ENCODE measurements around the gene PCGF6.

Gene PCGF6

GRCh38 chr10:103278862-103279298 lies 72.1 kb downstream of the PCGF6 start (continued):
- no peak for TF ChIP-seq CTCF (tag by site-specific recombination; IDR thresholded peaks at IDR 0.05)
- no peak for TF ChIP-seq OVOL3 (tag by site-specific recombination; IDR thresholded peaks at IDR 0.05)
- no peak for TF ChIP-seq ZFHX2 (tag by site-specific recombination; conservative IDR thresholded peaks at IDR 0.05)
- no peak for TF ChIP-seq ZNF37A (tag by site-specific recombination; IDR thresholded peaks at IDR 0.05)
- no peak for TF ChIP-seq ZNF488 (tag by site-specific recombination; IDR thresholded peaks at IDR 0.05)
- peak; percentile 66; the same call in 1 of the 2 replicates for TF ChIP-seq BCL11A (tag by site-specific recombination; IDR thresholded peaks at IDR 0.05; ENCODE audit: low read depth)
- TF ChIP-seq ZFP69B (tag by site-specific recombination; IDR thresholded peaks at IDR 0.05): peak; percentile 92

GRCh38 chr10:103278537-103278823 lies 72.5 kb downstream of the PCGF6 start:
- no peak overlapping the region for H3K27ac ChIP-seq (ENCODE audit: extremely low read depth, low read depth, low read length)
- ChIA-PET POLR2A (interaction anchor here (0.6 kb wide), 1 partner anchor 219 kb away, joined by 3 read pairs; no protein-coding TSS in a partner anchor), CTCF (interaction anchor here (0.7 kb wide), 1 partner anchor 16 kb away, joined by 3 read pairs; no protein-coding TSS in a partner anchor)
- TF ChIP-seq ZNF449 (tag by site-specific recombination; IDR thresholded peaks at IDR 0.05): peak; percentile 52; the same call in 1 of the 2 replicates
- no peak for TF ChIP-seq ZNF221 (tag by site-specific recombination; IDR thresholded peaks at IDR 0.05; ENCODE audit: borderline replicate concordance)
- H3K4me3 ChIP-seq (ENCODE audit: low read depth, low read length): no peak overlapping the region
- H3K36me3 ChIP-seq (ENCODE audit: control insufficient read depth in 2 of 2, insufficient read depth in 1 of 2, low read length in 2 of 2): no peaks in the 10 kb centered on the region
- H3K9me3 ChIP-seq (ENCODE audit: control insufficient read depth, insufficient read depth, low read depth, low read length): no peaks in the 10 kb centered on the region
- H3K4me1 ChIP-seq (ENCODE audit: control insufficient read depth, insufficient read depth, low read length): peaks cover 10% of the 10 kb centered on the region

GRCh38 chr10:103277713-103278536 lies 73.0 kb downstream of the PCGF6 start:
- CTCF ChIA-PET: interaction anchor here (0.6 to 1.0 kb wide), 4 partner anchors 10 to 356 kb away, joined by 3 read pairs; no protein-coding TSS in a partner anchor
- H3K27ac ChIP-seq (ENCODE audit: extremely low read depth, low read depth, low read length): no peak overlapping the region; the same call in 1 of the 2 replicates
- H3K4me1 ChIP-seq (ENCODE audit: control insufficient read depth, insufficient read depth, low read length): peaks cover 10% of the 10 kb centered on the region
- no peaks in the 10 kb centered on the region for H3K36me3 ChIP-seq (ENCODE audit: control insufficient read depth in 2 of 2, insufficient read depth in 1 of 2, low read length in 2 of 2)
- POLR2A ChIA-PET: interaction anchor here (0.6 to 1.4 kb wide), 6 partner anchors 28 to 360 kb away, joined by 3 to 5 read pairs (median 4); partner anchors contain the start of genes CNNM2 and NT5C2
- H3K9me3 ChIP-seq (ENCODE audit: control insufficient read depth, insufficient read depth, low read depth, low read length): no peaks in the 10 kb centered on the region
- peak overlapping the region; percentile 46 for H3K4me3 ChIP-seq (ENCODE audit: low read depth, low read length)
- TF ChIP-seq ZNF202 (tag by site-specific recombination; IDR thresholded peaks at IDR 0.05; ENCODE audit: borderline replicate concordance): peak; percentile 85; the same call in 1 of the 2 replicates
- peak; percentile 82; the same call in 1 of the 2 replicates for TF ChIP-seq PBX3 (CRISPR knock-in tag; IDR thresholded peaks at IDR 0.05)
- TF ChIP-seq ZNF624 (tag by site-specific recombination; IDR thresholded peaks at IDR 0.05): no peak
